ENCODE data around the gene MSI2. TPM values are rescaled to one million over a fixed set of nuclear protein-coding genes. Genes with fewer than 3 reads are reported as not detected.

The MSI2 gene
- total RNA-seq, 4 donors from 2014 or later, result 60.7 to 101 (median 70.9) TPM

GRCh38 chr17:57651996-57652395 is 395.7 kb downstream of the MSI2 start:
- DNase-seq, result peak in 1 of 2 donors; percentile 22
- 92 to 97% methylated on average over 10 to 13 of the region's 13 CpGs for WGBS, 2 donors

GRCh38 chr17:57652811-57653210 is 396.5 kb downstream of the MSI2 start:
- intact Hi-C loops (cut with DNase I), result no loop called here

More at GRCh38 chr17:57651996-57652395, 395.7 kb downstream of the MSI2 start:
- Histone ChIP-seq H3K4me1 (peaks cover 16 to 44% of the 10 kb centered on the region in 2 donors), H3K27me3 (no peaks in the 10 kb centered on the region), H3K9me3 (no peaks in the 10 kb centered on the region), H3K36me3 (no peaks in the 10 kb centered on the region), H3K4me3 (replicated peaks in 1 of 3) (no peak overlapping the region), H3K27ac (peak overlapping the region in 2 of 3 donors; percentile 77 to 81)
- no peak for TF ChIP-seq POLR2A (IDR thresholded peaks at IDR 0.05)
- TF ChIP-seq, protein P1, sequence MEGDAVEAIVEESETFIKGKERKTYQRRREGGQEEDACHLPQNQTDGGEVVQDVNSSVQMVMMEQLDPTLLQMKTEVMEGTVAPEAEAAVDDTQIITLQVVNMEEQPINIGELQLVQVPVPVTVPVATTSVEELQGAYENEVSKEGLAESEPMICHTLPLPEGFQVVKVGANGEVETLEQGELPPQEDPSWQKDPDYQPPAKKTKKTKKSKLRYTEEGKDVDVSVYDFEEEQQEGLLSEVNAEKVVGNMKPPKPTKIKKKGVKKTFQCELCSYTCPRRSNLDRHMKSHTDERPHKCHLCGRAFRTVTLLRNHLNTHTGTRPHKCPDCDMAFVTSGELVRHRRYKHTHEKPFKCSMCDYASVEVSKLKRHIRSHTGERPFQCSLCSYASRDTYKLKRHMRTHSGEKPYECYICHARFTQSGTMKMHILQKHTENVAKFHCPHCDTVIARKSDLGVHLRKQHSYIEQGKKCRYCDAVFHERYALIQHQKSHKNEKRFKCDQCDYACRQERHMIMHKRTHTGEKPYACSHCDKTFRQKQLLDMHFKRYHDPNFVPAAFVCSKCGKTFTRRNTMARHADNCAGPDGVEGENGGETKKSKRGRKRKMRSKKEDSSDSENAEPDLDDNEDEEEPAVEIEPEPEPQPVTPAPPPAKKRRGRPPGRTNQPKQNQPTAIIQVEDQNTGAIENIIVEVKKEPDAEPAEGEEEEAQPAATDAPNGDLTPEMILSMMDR (IDR thresholded peaks at IDR 0.05), result no peak
- intact Hi-C loops (cut with DNase I), result no loop called here

DNA sequence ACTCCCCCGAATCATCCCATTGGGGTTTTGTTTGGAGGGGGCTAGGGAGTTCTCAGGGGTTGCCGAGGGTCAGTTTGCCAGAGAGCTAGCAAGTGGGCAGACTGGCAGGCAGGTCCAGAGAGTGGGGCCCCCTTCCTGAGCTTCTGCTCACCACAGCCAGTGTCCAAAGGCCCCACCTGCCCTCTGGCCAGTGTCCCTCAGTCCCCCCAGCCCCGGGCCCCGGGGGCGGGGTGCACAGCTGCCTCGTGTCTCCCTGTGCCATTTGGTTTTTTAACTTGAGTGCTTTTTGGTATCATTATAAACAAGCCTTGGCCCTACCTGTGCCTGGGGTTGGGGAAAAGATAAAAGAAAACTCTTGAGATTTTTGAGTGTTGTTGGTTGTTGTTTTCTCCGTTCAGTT is 397.0 kb downstream of the MSI2 start:
- no peak for DNase-seq
- peak overlapping the region in 2 of 3 donors; percentile 31 to 81 for H3K27ac ChIP-seq
- H3K36me3 ChIP-seq, result no peaks in the 10 kb centered on the region
- WGBS, 2 donors, result 34 to 36% methylated on average over 7 of the region's 7 CpGs
- no peaks in the 10 kb centered on the region for H3K9me3 ChIP-seq
- no peaks in the 10 kb centered on the region for H3K27me3 ChIP-seq
- no peak overlapping the region for H3K4me3 ChIP-seq (replicated peaks in 1 of 3)
- intact Hi-C loops (cut with DNase I), result no loop called here
- H3K4me1 ChIP-seq, result peaks cover 16 to 44% of the 10 kb centered on the region in 2 donors
- no peak for TF ChIP-seq POLR2A (IDR thresholded peaks at IDR 0.05)
- TF ChIP-seq, protein P1 (IDR thresholded peaks at IDR 0.05), result no peak

More at GRCh38 chr17:57652811-57653210, 396.5 kb downstream of the MSI2 start:
- H3K4me1 ChIP-seq, result peaks cover 16 to 44% of the 10 kb centered on the region in 2 donors
- H3K9me3 ChIP-seq, result no peaks in the 10 kb centered on the region
- H3K36me3 ChIP-seq, result no peaks in the 10 kb centered on the region
- no peaks in the 10 kb centered on the region for H3K27me3 ChIP-seq
- no peak for TF ChIP-seq POLR2A (IDR thresholded peaks at IDR 0.05)
- TF ChIP-seq, protein P1 (IDR thresholded peaks at IDR 0.05), result no peak
- no peak overlapping the region for H3K4me3 ChIP-seq (replicated peaks in 1 of 3)
- peak; percentile 52 to 54 for DNase-seq
- 55 to 58% methylated on average over 3 to 4 of the region's 4 CpGs for WGBS, 2 donors
- H3K27ac ChIP-seq, result peak overlapping the region in 2 of 3 donors; percentile 77 to 81

- H3K4me3 ChIP-seq (replicated peaks in 1 of 3), result no peak overlapping the region
- intact Hi-C loops (cut with DNase I), result no loop called here
- peaks cover 16 to 44% of the 10 kb centered on the region in 2 donors for H3K4me1 ChIP-seq
- no peaks in the 10 kb centered on the region for H3K9me3 ChIP-seq
- WGBS, 2 donors, result 92 to 98% methylated on average over 9 to 11 of the region's 11 CpGs
- DNase-seq, result no peak
- TF ChIP-seq, protein P1 (IDR thresholded peaks at IDR 0.05), result no peak
- H3K27ac ChIP-seq, result no peak overlapping the region
- no peaks in the 10 kb centered on the region for H3K27me3 ChIP-seq
- no peaks in the 10 kb centered on the region for H3K36me3 ChIP-seq
Measured at GRCh38 chr17:57654040-57654775, 397.9 kb downstream of the MSI2 start.

DNA sequence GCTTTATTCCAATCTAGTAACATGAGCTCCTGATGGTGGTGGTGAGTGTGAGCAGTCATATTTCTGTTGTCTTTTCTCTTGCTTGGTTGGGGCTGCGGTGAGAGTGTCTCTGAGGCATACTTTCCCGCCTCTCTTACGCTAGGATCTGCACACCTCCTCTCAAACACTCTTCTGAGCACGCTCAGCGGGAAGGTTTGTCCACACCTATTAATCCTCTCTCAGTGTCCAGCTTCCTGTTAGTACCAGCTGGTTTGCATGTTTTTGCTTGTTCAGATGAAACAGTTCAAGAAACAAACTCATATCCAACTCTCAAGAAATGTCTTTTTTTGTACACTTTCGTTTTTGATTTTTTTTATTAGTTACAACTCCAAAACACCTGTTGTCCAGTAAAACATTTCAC is 399.2 kb downstream of the MSI2 start:
- TF ChIP-seq POLR2A (IDR thresholded peaks at IDR 0.05), result no peak
- TF ChIP-seq, protein P1 (IDR thresholded peaks at IDR 0.05), result no peak
- peaks cover 16 to 35% of the 10 kb centered on the region in 2 donors for H3K4me1 ChIP-seq
- no peaks in the 10 kb centered on the region for H3K27me3 ChIP-seq
- intact Hi-C loops (cut with DNase I), result no loop called here
- no peaks in the 10 kb centered on the region for H3K9me3 ChIP-seq
- H3K27ac ChIP-seq, result no peak overlapping the region
- no peaks in the 10 kb centered on the region for H3K36me3 ChIP-seq
- no peak overlapping the region for H3K4me3 ChIP-seq (replicated peaks in 1 of 3)
- WGBS, 2 donors, result 94 to 97% methylated on average over 6 of the region's 6 CpGs
- DNase-seq, result no peak

Measured in thyroid gland (tissue), 4 donors.